OCI-LY1 (cell line): Measurements from ENCODE around the gene MTF2.

Experiments
- EZH2 ChIP-seq: fragments of 200-600 bp; sonication (generic), shearing (Covaris generic); IDR thresholded peaks from 2 replicates; pipeline ENCODE4 v1.8.0; 2017; ENCODE audit warnings: borderline replicate concordance, mixed run types, mild to moderate bottlenecking, antibody characterized with exemption, low read length, moderate library complexity, mixed read lengths
- TF ChIP-seq, protein P1 (sequence below): fragments of 200-600 bp; sonication (generic), shearing (Covaris generic); IDR thresholded peaks from 2 replicates; pipeline ENCODE4 v1.5.1; 2017; ENCODE audit warnings: mild to moderate bottlenecking, antibody characterized with exemption, low read length, moderate library complexity, mixed read lengths

DNA sequence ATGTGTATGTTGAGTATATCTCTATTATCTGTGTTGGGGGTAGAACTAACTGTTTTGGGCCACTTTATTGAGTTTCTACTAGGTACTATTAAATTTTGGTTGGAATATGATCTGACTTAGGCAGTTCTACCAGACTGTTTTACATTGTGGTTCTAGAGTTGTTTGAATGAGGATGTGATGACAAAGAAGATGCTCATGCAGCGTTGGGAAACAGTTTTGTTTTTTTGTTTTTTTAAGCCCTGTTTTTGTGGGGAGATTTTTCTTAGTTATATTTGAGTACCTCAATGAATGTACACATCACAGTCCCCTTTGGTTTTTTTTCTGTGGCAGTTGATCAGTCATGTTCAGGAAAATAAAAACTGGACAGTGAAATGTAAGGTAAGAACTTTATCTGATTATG lies 61.0 kb downstream of the MTF2 start:
- TF ChIP-seq, protein P1, sequence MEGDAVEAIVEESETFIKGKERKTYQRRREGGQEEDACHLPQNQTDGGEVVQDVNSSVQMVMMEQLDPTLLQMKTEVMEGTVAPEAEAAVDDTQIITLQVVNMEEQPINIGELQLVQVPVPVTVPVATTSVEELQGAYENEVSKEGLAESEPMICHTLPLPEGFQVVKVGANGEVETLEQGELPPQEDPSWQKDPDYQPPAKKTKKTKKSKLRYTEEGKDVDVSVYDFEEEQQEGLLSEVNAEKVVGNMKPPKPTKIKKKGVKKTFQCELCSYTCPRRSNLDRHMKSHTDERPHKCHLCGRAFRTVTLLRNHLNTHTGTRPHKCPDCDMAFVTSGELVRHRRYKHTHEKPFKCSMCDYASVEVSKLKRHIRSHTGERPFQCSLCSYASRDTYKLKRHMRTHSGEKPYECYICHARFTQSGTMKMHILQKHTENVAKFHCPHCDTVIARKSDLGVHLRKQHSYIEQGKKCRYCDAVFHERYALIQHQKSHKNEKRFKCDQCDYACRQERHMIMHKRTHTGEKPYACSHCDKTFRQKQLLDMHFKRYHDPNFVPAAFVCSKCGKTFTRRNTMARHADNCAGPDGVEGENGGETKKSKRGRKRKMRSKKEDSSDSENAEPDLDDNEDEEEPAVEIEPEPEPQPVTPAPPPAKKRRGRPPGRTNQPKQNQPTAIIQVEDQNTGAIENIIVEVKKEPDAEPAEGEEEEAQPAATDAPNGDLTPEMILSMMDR, result no peak
- no peak for TF ChIP-seq EZH2
